Large intestine (tissue), 3 donors: ENCODE data around the gene SLC44A1. TPM values are rescaled to one million over a fixed set of nuclear protein-coding genes. Genes with fewer than 3 reads are reported as not detected.

Experiments
- DNase-seq, 2 donors: peaks; one replicate each; pipeline versions ENCODE4 v3.0.0 to v3.0.0-alpha.2; 2013
- H3K27ac ChIP-seq: one replicate; pipeline ENCODE4 v1.5.1; 2013; ENCODE audit warnings: low read length
- H3K27me3 ChIP-seq: 2 replicates; pipeline ENCODE4 v1.6.1; 2013; ENCODE audit warnings: low read length; ENCODE audit not compliant: control insufficient read depth, insufficient read depth
- H3K36me3 ChIP-seq: 2 replicates; pipeline ENCODE4 v1.6.1; 2013; ENCODE audit warnings: low read length; ENCODE audit not compliant: control insufficient read depth, insufficient read depth
- H3K4me1 ChIP-seq: one replicate; pipeline ENCODE4 v1.6.1; 2013; ENCODE audit warnings: low read length; ENCODE audit not compliant: control insufficient read depth, insufficient read depth
- H3K4me3 ChIP-seq: one replicate; pipeline ENCODE4 v1.5.1; 2013; ENCODE audit warnings: low read length
- H3K9me3 ChIP-seq: one replicate; pipeline ENCODE4 v1.6.1; 2013; ENCODE audit warnings: mild to moderate bottlenecking, low read depth, low read length, moderate library complexity; ENCODE audit not compliant: control insufficient read depth
- WGBS: methylation state at CpG from one replicate; pipeline ENCODE4 v1.1.5; 2013; ENCODE audit warnings: low lambda C conversion rate; ENCODE audit not compliant: insufficient coverage; 5-methylcytosine and 5-hydroxymethylcytosine counted together
- polyA plus RNA-seq: library from polyadenylated mRNA; unstranded; fragments of 120-200 nt; gene quantifications from one replicate; pipeline ENCODE4 v1.2.1, GENCODE V29; 2013

SLC44A1 gene
- polyA plus RNA-seq, 1 donor: 49.8 TPM

GRCh38 chr9:105363837-105364236 lies 119.4 kb downstream of the SLC44A1 start:
- Histone ChIP-seq H3K36me3 (peaks cover 29% of the 10 kb centered on the region), H3K27ac (peak overlapping the region; percentile 74), H3K9me3 (no peaks in the 10 kb centered on the region), H3K27me3 (no peaks in the 10 kb centered on the region), H3K4me3 (no peak overlapping the region), H3K4me1 (peaks cover 11% of the 10 kb centered on the region)
- 40% methylated on average over 1 of the region's 2 CpGs for WGBS
- peak; percentile 57 to 84 for DNase-seq

- Histone ChIP-seq H3K27me3 (no peaks in the 10 kb centered on the region), H3K36me3 (peaks cover 26% of the 10 kb centered on the region), H3K4me1 (no peaks in the 10 kb centered on the region), H3K4me3 (no peak overlapping the region), H3K27ac (no peak overlapping the region), H3K9me3 (no peaks in the 10 kb centered on the region)
- no peak for DNase-seq
- WGBS: no CpG with 5 or more reads among the region's 3 CpGs
Observed at GRCh38 chr9:105369911-105370310, 125.5 kb downstream of the SLC44A1 start.

DNA sequence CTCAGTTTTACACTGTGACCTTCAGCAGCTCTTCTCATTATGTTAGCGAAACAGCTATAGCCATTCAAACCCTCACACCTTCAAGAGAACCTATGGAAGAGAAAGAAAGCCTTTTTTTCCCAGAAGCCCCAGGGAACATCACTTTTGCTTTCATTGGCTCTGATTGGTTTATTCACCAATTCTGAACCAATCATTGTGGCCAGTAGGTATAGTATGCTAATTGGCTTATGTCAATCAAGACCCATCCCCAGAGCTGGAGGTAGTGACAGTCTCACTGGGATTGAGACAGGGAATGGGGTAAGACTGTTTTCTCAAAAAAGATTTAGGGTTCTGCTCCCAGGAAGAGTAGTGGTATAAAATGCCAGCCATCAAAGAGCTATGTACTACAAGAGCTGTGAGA lies 129.3 kb downstream of the SLC44A1 start:
- Histone ChIP-seq H3K27ac (no peak overlapping the region), H3K9me3 (no peaks in the 10 kb centered on the region), H3K36me3 (peaks cover 28% of the 10 kb centered on the region), H3K4me3 (no peak overlapping the region), H3K4me1 (no peaks in the 10 kb centered on the region), H3K27me3 (no peaks in the 10 kb centered on the region)
- WGBS: no CpG with 5 or more reads among the region's 1 CpG
- DNase-seq: no peak

- Histone ChIP-seq H3K4me1 (no peaks in the 10 kb centered on the region), H3K4me3 (no peak overlapping the region), H3K27me3 (no peaks in the 10 kb centered on the region), H3K36me3 (peaks cover 23% of the 10 kb centered on the region), H3K27ac (no peak overlapping the region), H3K9me3 (no peaks in the 10 kb centered on the region)
- no peak for DNase-seq
- WGBS: 90% methylated on average over 2 of the region's 4 CpGs
Observed at GRCh38 chr9:105375323-105375722, 130.9 kb downstream of the SLC44A1 start.

GRCh38 chr9:105376893-105377292 lies 132.4 kb downstream of the SLC44A1 start:
- Histone ChIP-seq H3K4me1 (no peaks in the 10 kb centered on the region), H3K27ac (no peak overlapping the region), H3K36me3 (peaks cover 23% of the 10 kb centered on the region), H3K4me3 (no peak overlapping the region), H3K9me3 (no peaks in the 10 kb centered on the region), H3K27me3 (no peaks in the 10 kb centered on the region)
- DNase-seq: no peak
- no CpG with 5 or more reads among the region's 1 CpG for WGBS

DNA sequence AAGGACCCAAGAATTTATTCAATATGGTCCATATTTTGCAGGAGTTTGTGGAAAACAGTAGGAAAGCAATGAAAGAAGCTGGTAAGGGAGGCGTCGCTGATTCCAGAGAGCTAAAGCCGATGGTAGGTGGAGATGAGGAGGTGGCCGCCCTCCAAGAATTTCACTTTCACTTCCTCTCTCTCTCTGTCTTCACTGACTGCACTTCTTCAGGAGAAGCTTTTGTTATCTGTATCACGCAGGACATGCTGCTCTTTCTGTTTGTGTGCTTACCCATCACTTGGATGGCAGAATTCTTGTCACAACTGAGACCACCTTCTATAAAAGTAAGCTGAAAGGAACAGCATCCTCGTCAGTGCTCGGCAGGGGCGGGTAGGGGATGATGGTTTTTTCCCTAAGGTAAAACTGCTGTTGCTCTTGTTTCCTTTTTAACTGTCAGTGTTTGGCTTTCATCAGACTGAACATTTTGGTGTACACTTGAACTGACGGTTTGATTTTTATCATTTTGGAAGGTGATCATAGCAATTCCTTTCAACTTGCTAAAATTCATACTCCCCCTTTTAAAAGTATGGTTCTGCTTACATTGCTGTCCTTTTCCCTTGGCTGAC lies 141.0 kb downstream of the SLC44A1 start:
- Histone ChIP-seq H3K27ac (no peak overlapping the region), H3K4me1 (no peaks in the 10 kb centered on the region), H3K4me3 (no peak overlapping the region), H3K36me3 (peaks cover 7% of the 10 kb centered on the region), H3K9me3 (no peaks in the 10 kb centered on the region), H3K27me3 (no peaks in the 10 kb centered on the region)
- 92% methylated on average over 7 of the region's 9 CpGs for WGBS
- no peak for DNase-seq

DNA sequence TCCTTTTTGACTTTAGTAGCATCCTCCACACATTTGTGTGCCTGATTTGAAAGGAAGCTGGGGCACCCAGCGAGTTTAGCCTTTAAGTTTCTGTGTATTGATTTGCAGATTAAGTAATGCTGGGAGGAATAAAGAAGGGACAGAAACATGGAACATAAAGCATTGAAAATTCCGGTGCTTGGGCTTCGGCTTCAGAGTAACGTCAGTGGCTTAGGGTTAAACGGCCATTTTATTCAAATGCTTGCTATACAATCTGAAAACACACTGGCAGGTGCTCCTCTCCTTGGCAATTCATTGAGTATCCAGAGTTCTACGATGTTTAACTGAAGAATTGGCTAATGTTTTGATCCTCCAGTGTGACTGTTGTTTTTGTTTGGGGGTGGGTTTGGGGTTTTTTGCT lies 145.3 kb downstream of the SLC44A1 start:
- WGBS: no CpG with 5 or more reads among the region's 6 CpGs
- no peak overlapping the region for H3K27ac ChIP-seq
- H3K27me3 ChIP-seq: no peaks in the 10 kb centered on the region
- H3K4me3 ChIP-seq: no peak overlapping the region
- H3K4me1 ChIP-seq: no peaks in the 10 kb centered on the region
- H3K36me3 ChIP-seq: peaks cover 6% of the 10 kb centered on the region
- H3K9me3 ChIP-seq: no peaks in the 10 kb centered on the region
- DNase-seq: no peak

DNA sequence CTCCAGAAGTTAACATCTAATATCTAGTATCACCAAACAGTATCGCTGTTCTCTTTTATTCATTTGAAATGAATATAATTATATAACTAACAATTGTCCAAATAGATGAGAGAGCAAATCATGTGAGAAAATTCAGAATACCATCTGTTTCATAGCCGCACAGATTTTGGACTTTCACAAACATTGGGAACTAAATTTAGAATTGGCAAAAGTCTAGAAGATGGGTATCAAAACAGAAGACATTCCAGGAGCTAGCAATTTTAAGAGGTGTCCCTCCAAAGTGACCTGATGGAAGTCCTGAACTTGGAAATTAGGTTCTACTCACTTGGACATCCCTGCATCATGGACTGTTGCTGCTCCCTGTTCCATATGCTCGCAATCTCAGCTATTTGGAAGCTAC lies 146.4 kb downstream of the SLC44A1 start:
- Histone ChIP-seq H3K27ac (no peak overlapping the region), H3K27me3 (no peaks in the 10 kb centered on the region), H3K4me1 (no peaks in the 10 kb centered on the region), H3K9me3 (no peaks in the 10 kb centered on the region), H3K4me3 (no peak overlapping the region), H3K36me3 (peaks cover 4% of the 10 kb centered on the region)
- WGBS: 92% methylated on average over 2 of the region's 3 CpGs
- DNase-seq: no peak

DNA sequence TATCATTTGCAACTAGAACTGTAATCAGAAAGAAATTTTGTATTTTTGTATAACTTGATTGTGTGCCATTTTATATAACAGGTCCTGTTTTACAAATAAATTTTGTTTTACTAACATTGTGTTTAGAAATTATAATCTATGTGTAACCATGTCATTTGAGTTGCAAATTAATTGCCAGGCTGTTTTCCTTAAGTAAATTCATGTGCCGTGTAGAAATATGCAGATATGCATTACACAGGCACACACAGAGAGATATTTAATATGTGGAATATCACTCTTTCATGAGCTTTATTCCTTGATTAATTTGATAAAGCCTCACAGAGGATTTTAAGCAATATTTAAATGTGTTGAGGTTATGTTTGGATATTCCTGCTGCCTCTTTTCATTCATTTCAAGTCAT lies 146.8 kb downstream of the SLC44A1 start:
- peaks cover 4% of the 10 kb centered on the region for H3K36me3 ChIP-seq
- no peak for DNase-seq
- H3K9me3 ChIP-seq: no peaks in the 10 kb centered on the region
- no CpG with 5 or more reads among the region's 1 CpG for WGBS
- H3K27ac ChIP-seq: no peak overlapping the region
- no peaks in the 10 kb centered on the region for H3K4me1 ChIP-seq
- H3K4me3 ChIP-seq: no peak overlapping the region
- H3K27me3 ChIP-seq: no peaks in the 10 kb centered on the region

- Histone ChIP-seq H3K27ac (no peak overlapping the region), H3K4me1 (no peaks in the 10 kb centered on the region), H3K27me3 (no peaks in the 10 kb centered on the region), H3K9me3 (no peaks in the 10 kb centered on the region), H3K36me3 (peaks cover 4% of the 10 kb centered on the region), H3K4me3 (no peak overlapping the region)
- DNase-seq: no peak
- no CpG with 5 or more reads among the region's 1 CpG for WGBS
Observed at GRCh38 chr9:105392531-105392930, 148.1 kb downstream of the SLC44A1 start.

DNA sequence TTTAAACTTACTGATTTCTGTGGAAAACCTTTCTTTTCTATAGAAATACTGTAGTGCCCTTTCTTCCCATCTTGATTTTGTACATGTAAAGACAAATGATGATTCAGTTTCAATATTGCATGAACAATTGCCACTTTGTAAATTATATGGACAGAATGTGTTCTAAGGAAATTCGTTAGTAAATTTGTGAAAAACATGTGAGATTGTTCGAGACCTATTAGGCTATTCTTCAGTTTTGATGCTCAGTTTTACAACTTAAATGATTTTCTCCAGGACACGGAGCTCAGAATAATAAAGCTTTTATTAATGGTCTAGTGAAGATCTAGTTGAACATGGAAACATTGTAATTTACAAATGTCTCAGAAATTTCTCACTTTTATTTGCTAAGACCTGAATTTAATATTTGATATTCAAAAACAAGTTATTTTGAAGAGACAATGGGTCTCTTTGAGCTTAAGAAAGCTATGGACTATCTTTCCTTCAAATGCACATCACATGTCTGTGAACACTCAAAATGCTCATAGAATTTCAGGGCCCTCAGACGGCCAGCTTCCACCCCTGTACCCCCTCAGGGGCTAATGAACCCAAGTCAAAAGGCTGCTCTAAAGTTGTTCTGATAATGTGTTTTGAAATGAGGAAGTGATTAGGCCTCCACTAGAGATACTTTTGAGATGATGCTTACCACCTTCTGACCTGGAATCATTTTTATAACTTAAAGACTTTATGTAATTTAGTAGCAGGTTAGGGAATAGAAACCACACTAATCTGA lies 149.3 kb downstream of the SLC44A1 start:
- WGBS: 100% methylated on average over 2 of the region's 4 CpGs
- no peaks in the 10 kb centered on the region for H3K4me1 ChIP-seq
- no peak for DNase-seq

More for the DNA sequence above, 149.3 kb downstream of the SLC44A1 start:
- no peaks in the 10 kb centered on the region for H3K9me3 ChIP-seq
- peaks cover 4% of the 10 kb centered on the region for H3K36me3 ChIP-seq
- H3K27ac ChIP-seq: no peak overlapping the region
- H3K4me3 ChIP-seq: no peak overlapping the region
- H3K27me3 ChIP-seq: no peaks in the 10 kb centered on the region
